ENCODE data around the gene VRK3.
A peak's percentile ranks its signal among the peaks of the same experiment; 100 is the strongest.

Gene VRK3

DNA sequence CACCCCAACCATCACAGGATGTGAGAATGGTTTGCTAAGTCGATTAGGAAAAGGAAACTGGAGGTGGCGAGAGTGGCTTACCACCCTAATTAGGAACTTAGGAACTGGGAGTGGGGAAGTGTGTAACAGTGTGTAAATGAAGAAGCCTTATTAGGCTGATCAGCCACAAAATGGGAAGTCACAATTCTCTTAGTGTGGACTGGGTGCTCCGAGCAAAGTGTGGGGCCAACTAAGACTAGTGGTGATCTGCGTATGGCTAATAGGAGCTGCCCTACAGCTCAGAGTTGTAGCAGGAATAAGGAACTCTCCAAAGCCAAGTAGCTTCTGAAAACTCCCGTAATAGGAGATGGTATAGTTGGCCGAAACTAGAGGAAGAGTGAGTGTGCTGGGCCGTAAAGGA lies 71.8 kb downstream of the VRK3 start:
- DNase-seq, result no peak

DNA sequence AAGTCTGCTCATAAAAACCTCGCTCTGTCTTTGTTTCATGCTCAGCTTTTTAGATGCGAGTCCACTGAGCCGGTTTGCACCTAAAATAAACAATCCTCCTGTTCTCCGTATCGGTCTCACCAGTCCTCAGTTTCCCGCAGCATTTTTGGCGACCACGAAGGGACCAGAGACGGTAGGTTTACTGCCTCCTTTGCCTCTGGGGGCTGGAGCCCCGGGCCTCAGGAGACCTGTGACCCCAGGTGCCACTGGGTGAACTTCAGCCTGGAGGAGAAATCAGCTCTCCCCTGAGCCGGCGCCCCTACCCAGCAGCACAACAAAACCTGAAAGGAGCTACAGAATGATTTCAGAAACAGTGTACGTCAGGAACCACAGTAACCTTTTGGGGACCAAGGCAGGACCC lies 72.3 kb downstream of the VRK3 start:
- no peak for DNase-seq

DNA sequence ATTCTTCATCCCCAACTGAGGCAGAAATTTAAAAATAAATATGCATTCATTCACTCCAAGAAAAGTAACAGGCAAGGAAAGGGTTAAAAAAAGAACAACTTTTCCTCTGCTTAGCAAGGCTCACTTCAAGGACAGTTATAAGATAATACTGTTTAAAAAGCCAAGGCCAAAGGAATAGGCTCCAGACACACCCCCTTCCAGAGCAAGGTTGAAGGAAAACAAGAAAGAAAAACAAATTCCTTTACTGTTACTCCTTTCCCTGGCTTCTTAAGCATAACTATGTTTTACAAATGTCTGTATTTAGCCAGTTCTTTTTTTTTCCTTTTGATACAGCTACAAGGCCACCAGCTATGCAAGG lies 72.7 kb downstream of the VRK3 start:
- no peak for DNase-seq

DNA sequence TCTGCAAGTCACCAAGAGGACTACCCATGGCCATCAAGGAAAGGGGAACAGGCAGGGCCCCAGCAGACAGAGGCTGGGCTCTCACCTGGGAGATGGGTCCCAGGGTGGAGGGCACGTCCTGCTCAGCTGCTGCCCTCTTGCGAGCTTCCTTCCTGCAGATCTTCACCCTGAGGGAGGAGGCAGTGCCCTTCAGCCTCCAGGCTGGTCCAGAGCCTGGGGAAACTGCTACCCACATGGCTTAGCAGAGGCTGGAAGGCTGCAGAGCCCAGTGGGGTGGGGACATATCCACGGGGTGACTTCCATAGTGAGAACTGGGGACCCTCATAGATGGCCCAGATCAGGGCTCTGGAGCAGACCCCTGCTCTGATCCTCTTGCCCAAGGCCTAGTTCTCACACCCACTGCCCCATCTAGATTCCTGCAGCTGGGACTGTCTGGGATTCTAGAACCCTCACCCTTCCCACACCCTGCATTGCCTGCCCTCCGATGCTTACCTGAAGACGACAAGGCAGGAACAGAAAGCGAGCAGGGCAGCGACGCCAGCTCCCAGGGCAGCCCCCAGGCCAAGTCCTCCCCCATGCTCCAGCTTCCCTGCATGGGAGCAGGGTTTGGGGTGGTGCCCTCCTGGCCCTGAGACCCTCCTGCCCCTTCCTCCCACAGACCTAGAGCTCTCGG lies 73.2 kb downstream of the VRK3 start:
- DNase-seq, result no peak

DNA sequence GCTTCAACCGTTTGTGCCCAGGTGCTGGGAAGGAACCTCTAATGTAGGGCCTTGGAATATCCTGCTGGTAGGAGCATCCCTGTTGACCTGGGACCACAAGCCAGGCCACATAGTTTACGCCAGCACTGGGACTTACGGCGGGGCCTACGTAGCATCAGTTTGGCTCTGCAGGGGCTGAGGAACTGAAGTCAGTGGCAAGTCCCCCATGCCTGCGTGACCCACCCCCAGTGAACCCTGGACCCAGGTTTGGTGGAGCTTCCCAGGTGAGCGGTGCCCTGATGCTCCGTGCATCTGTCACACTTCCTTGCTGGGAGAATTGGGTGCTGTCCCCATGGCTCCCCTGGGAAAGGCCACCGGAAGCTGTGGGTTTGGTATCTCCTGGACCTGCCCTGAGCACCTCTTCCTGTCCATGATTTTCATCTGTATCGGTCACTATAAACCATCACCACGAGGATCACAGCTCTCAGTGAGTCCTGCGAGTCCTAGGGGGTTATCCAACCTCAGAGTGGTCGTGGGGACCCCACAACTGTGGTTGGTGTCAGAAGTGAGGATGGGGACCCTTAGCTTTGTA lies 74.1 kb downstream of the VRK3 start:
- DNase-seq, result no peak

DNA sequence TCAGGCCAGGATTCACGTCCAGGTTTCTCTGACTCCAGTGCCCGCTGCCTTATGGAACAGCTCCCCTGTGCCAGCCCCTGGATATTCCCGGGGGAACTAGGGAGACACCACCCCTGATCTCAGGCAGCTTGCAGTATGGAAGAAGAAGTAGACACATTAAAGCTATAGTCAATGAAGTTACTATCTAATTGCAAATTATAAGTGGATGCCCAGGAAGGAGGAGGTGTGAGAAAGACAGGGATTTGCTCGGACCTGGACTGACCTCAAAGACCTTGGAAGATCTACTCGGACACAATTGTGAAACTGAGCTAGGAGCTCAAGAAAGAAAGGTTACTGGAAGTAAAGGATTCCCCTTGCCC lies 74.6 kb downstream of the VRK3 start:
- DNase-seq, result no peak

DNA sequence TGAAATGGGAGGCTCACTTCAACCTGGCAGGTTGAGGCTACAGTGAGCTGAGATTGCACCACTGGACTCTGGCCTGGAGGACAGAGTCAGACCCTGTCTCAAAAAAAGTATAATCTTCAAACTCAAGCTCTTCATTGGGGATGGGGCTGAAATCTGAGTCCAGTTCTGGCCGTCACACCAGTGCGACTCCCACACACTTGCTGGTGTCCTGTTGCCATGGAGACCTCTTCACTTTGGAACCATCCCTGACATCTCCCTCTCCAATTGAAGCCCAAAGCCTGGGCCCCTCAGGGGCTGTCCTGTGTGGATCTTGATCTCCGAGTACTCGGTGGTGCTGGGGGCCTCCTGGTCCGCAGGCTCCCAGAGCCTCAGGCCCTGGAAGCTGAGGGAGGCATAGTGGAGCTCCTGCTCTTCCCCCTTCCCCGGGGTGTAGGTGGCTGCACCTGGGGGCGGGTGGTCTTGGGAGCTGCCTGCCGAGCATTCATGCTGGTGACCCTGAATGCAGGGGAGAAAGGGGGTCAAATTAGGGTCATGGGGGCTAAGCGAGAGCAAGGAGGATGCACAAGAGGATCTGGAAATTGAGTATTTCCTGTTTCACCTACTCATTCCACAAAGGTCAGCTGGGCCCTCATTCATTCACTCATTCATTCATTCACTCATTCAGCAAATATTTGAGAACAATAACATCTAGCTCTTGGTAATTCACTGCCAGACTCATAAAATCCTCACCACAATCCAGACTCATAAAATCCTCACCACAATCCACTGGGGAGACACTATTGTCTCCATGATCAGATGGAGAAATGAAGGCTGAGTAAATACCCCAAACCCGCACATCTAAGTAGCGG lies 75.2 kb downstream of the VRK3 start:
- no peak for DNase-seq

DNA sequence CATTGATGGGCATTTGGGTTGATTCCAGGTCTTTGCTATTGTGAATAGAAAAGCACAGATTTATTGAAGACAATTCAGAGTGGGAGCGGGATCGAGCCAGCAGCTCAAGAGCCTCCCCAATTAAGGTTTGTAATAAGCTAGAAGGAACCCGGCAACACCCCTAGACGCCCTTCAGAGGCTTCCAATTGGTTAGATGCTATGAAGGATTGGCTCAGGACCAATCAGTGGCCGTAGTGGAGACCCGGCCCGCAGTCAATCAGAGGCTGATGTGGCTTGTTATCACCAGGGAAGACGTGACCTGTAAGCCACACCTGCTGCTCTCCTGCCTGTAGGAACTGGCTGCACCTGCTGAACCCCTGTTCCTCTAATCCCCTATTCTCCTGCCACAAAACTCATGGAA lies 78.8 kb downstream of the VRK3 start:
- no peak for DNase-seq

DNA sequence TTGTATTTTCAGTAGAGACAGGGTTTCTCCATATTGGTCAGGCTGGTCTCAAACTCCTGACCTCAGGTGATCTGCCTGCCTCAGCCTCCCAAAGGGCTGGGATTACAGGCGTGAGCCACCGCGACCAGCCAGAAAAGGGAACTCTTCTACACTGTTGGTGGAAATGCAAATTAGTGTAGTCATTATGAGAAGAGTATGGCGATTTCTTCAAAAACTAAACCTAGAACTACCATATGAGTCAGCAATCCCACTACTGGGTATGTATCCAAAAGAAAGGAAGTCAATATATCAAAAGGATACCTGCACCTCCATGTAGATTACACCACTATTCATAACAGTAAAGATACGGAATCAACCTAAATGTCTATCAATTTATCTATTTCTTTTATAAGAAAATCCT lies 80.6 kb downstream of the VRK3 start:
- DNase-seq, result peak; percentile 62

DNA sequence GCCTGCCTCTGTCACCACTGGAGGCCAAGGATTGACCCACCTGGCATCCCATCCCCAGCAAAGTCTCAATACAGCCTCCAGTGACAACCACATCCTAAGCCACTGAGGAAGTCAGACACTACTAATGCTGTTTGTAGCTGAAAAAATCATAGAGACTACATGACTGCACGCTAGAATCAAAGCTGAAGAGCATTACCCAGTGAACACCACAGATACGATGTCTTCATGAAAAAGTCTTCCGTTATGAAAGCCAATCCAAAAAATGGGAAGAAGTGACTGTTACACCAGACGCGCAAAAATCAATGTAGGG lies 84.7 kb downstream of the VRK3 start:
- no peak for DNase-seq

DNA sequence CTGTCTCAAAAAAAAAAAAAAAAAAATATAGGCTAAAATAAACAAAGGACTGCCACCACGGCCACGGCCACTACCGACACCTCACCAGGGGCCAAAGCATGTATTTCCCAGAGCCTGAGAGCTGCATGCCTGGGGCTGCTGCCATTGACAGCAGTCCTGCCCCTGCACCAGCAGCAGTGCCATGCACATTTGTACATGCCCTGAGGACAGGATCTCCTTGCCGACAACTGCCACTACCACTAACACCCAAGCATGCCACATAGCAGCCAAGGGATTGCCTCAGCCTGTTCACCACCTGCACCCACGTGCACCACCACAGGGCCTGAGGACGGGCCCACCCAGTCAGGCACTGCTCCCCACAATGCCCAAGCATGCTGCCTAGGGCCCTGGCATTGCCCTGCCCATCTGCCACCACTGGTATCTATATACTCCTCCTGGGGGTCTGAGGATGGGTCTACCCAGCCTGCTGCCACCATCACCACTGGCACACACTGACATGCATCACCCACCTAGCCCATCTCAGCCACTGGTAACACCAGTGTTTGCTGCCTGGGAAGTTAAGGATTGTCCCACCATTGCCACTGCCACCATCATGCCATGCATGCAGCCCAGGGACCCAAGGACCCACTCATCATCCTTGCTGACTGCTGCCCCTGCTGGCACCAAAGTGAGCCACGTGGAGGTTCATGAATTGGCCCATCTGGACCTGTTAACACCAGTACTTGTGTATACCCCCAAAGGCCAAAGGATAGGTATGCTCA lies 85.3 kb downstream of the VRK3 start:
- no peak for DNase-seq

DNA sequence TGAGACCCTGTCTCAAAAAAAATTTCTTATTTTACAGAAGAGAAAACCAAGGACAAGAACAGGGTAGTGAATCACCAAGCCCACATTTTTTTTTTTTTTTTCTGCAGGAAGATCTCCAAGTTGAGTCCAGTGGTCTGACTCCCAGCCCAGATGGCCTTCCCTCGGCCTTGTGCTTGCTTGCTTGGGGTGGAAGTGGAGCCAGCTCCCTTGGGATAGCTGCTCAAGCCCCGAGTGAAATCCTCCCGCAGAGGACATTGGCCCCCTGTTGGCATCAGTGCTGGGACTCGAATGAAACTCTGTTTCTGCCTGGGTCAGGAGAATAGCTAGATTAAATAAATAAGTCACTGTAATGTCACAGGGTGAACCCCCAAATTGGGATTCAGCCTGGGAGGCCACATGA lies 86.5 kb downstream of the VRK3 start:
- DNase-seq, result no peak

DNA sequence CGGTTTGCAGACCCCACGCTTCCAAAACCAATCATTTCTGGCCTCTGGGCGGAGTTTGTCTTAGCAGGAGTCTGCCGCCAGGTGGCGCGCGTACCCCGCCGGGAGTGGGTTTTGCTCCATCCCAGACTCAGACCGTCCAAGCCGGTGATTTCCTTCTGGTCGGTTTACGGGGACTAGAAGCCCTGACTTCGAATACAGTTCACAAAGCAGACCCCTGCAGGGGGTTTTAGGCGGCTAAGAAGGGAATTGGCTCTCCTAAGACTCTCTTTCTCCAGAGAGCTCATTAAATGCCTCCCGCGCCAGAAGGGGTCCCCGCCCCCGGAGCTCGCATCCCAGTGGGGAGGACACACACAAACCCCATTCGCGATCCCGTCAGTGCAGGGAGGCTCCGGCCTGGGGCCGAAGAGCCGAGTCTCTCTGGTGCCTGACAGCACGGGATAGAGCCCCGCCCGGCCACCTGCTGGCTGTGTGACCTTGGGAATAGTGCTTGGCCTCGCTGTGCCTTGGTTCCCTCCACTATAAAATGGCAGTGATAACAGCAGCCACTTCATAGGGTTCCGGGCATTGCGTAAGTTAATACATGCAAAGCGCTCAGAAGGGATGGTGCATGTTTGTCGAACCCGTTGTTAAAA lies 87.3 kb downstream of the VRK3 start:
- peak; percentile 87 for DNase-seq

DNA sequence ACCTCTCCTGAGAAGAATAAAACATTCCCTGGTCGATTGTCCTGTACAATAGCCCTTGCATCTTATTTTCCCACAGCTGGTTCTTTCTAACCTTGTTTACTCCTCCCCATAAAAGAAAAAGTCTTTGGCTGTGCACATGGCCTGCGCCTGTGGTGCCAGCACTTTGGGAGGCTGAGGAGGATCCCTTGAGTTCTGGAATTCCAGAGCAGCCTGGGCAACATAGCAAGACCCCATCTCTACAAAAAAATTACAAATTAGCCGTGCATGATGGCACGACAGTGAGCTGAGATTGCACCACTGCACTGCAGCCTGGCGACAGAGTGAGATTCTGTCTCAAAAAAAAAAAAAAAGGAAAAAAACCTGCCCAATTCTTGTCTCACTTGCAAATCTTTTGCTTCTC lies 88.6 kb downstream of the VRK3 start:
- no peak for DNase-seq

DNA sequence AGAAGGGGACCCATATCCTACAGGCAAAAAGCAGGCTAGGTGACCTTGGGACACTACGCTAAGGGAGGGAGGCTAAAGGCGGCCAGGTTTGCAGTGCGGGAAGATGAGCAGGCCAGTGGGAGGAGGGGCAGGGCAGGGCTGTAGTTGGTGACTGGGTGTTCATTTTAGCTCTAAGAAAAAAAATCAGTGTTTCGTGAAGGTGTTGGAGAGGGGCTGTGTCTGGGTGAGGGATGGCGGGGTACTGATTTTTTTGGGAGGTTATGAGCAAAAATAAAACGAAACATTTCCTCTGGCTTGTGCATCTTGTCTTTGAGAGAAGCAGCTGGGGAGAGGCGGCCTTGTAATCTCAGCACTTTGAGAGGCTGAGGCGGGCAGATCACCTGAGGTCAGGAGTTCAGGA lies 91.5 kb downstream of the VRK3 start:
- DNase-seq, result no peak

DNA sequence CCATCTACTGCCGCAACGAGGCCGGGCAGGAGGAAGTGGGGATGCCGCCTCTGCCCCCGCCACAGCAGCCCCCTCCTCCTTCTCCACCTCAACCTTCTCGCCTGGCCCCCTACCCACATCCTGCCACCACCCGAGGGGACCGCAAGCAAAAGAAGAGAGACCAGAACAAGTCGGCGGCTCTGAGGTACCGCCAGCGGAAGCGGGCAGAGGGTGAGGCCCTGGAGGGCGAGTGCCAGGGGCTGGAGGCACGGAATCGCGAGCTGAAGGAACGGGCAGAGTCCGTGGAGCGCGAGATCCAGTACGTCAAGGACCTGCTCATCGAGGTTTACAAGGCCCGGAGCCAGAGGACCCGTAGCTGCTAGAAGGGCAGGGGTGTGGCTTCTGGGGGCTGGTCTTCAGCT lies 92.4 kb downstream of the VRK3 start:
- peak; percentile 63 for DNase-seq

DNA sequence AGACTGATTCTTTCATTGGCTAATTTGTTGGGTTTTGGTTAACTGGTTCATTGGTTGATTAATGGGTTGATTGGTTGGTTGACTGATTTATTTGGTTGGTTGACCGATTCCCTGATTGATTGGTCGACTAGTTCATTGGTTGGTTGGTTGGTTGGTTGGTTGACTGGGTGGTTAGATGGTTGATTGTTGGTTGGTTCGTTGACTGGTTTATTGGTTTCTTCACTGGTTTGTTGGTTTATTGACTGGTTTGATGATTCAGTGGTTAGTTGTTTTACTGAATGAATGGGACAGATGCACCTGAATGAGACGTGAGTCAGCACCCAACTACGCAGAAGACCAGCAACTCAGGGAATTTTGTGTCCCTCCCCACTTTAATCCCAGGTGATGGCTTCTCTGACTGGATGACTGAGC lies 93.1 kb downstream of the VRK3 start:
- DNase-seq, result peak; percentile 20

DNA sequence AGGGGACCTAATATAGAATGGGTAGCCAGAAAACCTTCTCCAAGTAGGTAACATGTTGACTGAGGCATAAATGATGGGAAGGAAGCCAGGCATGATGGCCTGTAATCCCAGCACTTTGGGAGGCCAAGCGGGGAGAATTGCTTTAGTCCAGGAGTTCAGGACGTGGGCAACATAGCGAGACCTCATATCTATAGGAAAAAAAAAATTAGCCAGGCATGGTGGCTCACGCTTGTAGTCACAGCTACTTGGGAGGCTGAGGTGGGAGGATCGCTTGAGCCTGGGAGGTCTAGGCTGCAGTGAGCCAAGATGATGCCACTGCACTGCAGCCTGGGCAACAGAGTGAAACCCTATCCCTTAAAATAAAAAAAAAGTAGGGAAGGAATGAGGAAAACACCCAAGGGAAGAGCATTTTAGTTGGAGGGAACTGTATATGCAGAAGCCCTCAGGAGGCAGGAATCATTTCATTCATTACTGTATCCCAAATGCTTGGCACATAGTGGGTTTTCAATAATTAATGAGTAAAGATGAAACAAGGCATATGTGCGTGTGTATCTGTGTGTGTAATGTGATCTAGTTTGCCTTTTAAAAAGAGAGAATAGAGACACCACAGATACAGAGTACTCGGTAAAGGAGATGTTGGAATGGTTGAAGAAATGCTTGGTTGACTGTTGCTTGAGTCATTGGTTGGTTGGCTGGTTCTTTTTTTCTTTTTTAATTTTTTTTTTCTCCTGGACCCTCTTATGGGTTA lies 93.7 kb downstream of the VRK3 start:
- DNase-seq, result no peak

DNA sequence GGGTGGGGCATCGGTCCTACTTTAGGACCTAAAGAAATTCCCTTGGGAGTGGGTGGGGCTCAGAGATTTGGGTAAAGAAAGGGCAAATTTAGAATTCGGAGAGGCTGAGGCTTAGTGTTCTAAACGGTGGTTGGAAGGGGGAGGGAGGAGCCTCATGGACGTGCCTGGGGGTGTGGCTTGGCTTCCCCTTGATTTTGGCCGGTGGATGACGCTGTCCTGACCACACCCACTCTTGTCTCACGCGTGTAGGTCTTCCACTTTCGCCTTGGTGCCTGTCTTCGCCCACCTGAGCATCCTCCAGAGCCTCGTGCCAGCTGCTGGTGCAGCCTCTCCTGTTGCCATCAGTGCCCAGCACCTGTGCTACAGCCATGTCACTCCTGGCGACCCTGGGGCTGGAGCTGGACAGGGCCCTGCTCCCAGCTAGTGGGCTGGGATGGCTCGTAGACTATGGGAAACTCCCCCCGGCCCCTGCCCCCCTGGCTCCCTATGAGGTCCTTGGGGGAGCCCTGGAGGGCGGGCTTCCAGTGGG lies 94.6 kb downstream of the VRK3 start:
- DNase-seq, result no peak

DNA sequence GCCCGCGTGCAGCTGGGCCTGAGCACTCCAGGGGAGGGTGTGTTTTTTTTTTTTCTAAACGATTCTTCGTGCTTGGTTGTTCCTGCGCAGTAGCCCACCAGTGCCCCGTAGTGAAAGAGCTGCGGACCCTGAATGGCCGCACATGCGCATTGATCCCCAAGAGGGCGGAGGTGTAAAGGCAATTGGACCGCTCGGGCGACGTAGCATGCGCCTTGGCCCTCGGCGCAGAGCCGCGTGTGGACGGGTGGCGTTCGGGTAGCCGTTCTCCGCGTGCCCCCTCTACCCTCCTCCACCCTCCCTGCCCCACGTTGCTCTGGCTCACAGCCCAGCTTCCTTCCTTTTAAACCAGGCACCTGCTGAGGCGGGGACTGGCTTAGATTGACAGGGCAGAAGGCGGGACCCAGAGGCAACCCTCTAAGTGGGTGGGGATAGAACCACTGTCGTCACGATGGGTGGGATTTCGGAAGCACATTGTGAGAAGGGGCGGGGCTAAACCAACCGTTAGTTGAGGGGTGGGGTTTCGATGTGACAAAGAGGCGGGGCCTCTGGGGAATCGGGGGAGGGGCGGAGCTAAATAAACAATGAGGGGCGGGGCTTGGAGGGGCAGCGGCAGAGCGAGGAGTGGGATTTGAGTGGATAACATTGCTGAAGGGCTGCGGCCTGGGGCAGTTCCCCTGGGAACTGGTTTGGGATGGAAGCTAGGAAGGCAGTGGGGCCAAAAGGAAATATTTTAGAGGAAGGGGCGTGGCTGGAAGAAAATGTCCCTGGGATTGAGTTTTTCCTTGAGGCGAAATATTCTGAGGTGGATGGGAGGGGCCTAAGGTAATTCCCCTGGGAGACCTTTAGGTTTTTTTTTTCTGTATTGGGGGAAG lies 95.3 kb downstream of the VRK3 start:
- peak; percentile 96 for DNase-seq

DNA sequence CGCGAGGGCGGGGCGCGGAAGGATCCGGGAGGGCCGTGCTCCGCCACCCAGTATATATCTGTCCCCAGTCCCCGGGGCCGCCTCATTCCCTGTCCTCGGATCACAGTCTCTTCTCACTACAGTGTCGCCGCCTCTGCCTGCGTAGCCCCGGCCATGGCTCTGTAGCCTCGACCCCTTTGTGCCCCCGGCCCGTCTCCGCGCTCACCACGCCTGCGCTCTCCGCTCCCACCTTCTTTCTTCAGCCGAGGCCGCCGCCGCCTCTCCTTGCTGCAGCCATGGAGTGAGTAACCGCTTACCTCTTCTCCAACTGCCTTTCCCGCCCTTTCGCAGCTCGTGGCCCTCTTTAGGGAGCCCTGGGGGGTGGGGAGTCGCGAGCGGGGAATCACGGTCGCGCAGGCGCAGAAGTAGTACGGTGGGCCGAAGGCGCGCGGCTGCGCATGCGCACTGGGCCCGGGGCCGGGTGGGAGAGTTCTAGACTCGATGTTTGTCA lies 96.0 kb downstream of the VRK3 start, which contains the start of the genes ATF5 and NUP62:
Gene ATF5, plus strand, starts transcription at position 85 of the 490 bp plus-strand sequence. CDS start 1,646 bp downstream, outside the sequence.
Gene NUP62, minus strand, starts transcription at position 384 of the 490 bp plus-strand sequence. CDS start 19,697 bp downstream, outside the sequence.
- DNase-seq, result peak; percentile 95
